NCI-H2081 treated with DMSO at 0.1 percent for 48 hours (cell line): ENCODE measurements around the gene EPN1.
"Not testable (repeated sequence)": the region's sequence is repeated elsewhere in the genome, so short reads cannot be mapped to it uniquely, and the experiment has no call there.

ENCODE experiments used
- DNase-seq: peaks from one replicate; lab custom pipeline; 2025; lab: John Stamatoyannopoulos, UW

Gene EPN1

GRCh38 chr19:55720214-55720746 lies 45.3 kb downstream of the EPN1 start:
- DNase-seq: no peak

GRCh38 chr19:55720801-55721200 lies 45.8 kb downstream of the EPN1 start:
- DNase-seq: no peak

GRCh38 chr19:55723491-55723890 lies 48.5 kb downstream of the EPN1 start:
- no peak for DNase-seq

- not testable (repeated sequence) for DNase-seq
These were observed 55.4 kb downstream of the EPN1 start for GRCh38 chr19:55730378-55730777.

- no peak for DNase-seq
These were observed 63.3 kb downstream of the EPN1 start, which contains the start of gene NLRP9 for GRCh38 chr19:55738302-55738701. Gene NLRP9 (minus strand): TSS chr19:55738402. CDS start chr19:55738374, 28 bp downstream.

GRCh38 chr19:55750715-55751114 lies 75.7 kb downstream of the EPN1 start:
- DNase-seq: no peak

GRCh38 chr19:55753401-55753800 lies 78.4 kb downstream of the EPN1 start:
- DNase-seq: no peak

GRCh38 chr19:55756808-55757207 lies 81.8 kb downstream of the EPN1 start:
- not testable (repeated sequence) for DNase-seq

GRCh38 chr19:55758797-55759196 lies 83.8 kb downstream of the EPN1 start, which contains the start of gene RFPL4A:
Gene RFPL4A (plus strand): TSS chr19:55759097. CDS start chr19:55761801, 2,704 bp downstream.
- not testable (repeated sequence) for DNase-seq
